Measurements from ENCODE around the gene OAS3.
"Not testable (repeated sequence)": the region's sequence is repeated elsewhere in the genome, so short reads cannot be mapped to it uniquely, and the experiment has no call there.

OAS3 gene

GRCh38 chr12:112937741-112938719, at the start of gene OAS3:
Gene OAS3, plus strand, starts transcription at chr12:112938474. Its CDS starts 57 bp downstream, at chr12:112938531.
- peak; percentile 29 for DNase-seq

DNA sequence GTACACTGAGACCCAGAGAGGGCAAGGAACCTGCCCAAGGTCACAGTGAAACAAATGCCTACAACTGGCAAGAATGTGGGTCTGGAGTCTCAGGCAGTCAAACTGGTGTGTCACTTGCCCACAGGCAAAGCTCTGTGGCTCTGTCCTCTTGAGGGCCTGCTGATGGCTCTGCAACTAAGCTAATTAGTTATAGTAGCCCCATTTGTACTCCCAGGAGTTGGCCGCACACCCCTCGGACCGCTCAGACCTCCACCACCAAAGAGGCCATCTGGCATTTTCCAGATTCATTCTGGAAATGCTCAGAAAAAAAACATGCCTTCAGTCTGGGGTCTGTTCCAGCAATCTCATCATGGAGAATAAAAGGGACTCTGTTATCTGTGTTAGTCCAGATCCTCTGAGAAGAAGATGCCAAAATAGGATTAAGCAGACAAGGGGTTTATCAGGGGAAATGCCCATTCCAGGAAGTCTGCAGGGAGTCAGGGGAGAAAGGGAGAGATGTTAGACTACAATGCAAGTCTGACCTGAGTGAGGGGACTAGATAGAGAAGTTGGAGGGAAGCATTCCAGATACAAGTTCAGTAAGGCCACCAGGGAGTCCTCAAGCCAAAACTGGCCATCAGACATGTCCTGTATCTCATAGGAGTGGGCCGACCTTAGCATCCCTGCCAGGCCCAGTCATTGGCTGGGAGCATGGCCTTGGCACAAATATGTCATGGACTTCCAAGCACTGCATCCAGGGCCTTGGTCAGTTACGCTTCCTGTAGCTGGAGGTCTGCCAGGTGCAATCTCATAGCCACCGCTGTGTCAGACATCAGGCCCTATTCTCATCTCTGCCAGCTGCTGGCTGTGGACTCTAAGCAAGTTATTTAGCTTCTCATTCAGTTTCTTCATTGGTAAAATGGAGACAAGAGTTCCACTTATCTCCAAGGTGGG, 46.9 kb upstream of the OAS3 start:
- no peak for DNase-seq

DNA sequence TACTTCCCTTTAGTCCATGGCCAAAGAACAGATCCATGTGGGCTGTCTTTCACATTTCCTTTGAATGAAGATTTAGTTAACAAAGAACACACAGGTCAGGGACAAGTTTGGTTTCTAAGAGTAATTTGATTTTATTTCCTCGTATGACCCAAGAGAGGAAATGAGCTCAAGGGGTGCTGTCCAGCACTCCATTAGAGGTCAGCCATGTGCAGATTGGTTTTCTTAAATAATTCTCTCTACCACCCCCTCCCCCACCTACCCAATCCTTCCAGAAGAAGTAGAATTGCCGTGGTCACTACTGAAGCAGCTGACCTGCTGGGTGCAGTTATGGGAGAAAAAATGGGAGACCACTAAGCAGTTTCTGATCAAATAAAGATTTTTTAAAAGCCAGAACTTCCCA, 45.4 kb upstream of the OAS3 start:
- no peak for DNase-seq

GRCh38 chr12:112894128-112894527, 44.1 kb upstream of the OAS3 start:
- no peak for DNase-seq

DNA sequence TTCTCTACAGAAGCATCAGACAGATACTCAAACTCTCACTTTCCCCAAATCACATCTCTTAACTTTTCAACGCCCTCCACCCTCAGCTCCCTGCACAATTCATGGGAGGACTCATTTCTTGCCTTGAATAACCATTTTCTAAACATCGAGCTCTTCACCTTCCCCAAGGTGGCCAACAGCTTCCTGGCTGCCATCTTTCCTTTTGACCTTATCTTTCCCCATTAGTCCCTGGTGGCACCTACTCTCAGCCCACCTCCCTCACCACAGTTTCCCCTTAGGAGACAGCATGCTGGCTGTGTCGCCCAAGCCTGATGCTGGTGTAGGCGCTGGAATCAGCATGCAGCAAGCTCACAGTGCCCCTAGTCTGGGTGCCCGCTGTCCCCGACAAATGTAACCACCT, 39.9 kb upstream of the OAS3 start:
- DNase-seq, result no peak

- DNase-seq, result peak; percentile 25
These were observed 37.8 kb upstream of the OAS3 start for GRCh38 chr12:112900298-112901145.

GRCh38 chr12:112901271-112901670, 37.0 kb upstream of the OAS3 start:
- no peak for DNase-seq

DNA sequence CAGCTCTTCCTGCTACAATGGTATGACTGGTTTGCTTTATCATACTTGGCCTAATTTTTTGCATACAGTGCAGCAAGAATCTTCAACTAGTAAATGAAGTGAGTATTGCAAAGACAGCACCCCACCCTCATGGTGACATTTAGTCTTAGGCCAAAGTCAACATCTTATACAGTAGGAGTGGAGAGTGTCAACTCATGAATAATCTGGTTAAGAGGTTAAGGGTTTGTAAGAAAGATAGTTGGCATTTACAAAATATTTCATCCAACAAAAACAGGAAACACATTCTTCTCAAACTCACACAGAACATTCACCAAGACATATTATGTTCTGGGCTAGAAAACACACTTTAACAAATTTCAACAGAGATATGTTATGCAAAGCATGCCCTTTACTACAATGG, 33.7 kb upstream of the OAS3 start:
- DNase-seq, result no peak

GRCh38 chr12:112905451-112906089, 32.7 kb upstream of the OAS3 start:
- DNase-seq, result no peak

GRCh38 chr12:112906712-112907414, 31.4 kb upstream of the OAS3 start, which contains the start of gene OAS1:
Gene OAS1, plus strand, starts transcription at chr12:112906962. Its CDS starts 78 bp downstream, at chr12:112907040.
- peak; percentile 21 for DNase-seq

- DNase-seq, result no peak
These were observed 30.7 kb upstream of the OAS3 start for GRCh38 chr12:112907415-112908157.

- no peak for DNase-seq
These were observed 29.7 kb upstream of the OAS3 start for GRCh38 chr12:112908548-112908947.

DNA sequence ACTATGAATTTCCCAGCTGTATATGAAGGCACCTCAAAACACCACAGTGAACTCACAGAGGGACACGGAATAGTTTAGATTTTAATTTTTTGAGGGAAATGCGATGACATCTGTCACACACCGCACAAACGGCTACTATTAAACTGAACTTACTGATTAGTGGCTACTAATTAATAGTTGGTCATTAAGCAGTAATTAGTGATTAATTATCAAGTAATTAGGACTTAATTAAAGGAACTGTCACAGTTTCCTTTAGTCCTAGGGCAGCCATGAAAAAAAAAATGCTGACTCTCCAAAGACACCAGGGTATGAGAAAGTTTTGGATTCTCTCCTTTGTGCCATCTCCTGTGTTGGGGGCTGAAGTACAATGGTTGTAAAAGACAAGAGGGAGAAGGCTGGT, 28.6 kb upstream of the OAS3 start:
- no peak for DNase-seq

DNA sequence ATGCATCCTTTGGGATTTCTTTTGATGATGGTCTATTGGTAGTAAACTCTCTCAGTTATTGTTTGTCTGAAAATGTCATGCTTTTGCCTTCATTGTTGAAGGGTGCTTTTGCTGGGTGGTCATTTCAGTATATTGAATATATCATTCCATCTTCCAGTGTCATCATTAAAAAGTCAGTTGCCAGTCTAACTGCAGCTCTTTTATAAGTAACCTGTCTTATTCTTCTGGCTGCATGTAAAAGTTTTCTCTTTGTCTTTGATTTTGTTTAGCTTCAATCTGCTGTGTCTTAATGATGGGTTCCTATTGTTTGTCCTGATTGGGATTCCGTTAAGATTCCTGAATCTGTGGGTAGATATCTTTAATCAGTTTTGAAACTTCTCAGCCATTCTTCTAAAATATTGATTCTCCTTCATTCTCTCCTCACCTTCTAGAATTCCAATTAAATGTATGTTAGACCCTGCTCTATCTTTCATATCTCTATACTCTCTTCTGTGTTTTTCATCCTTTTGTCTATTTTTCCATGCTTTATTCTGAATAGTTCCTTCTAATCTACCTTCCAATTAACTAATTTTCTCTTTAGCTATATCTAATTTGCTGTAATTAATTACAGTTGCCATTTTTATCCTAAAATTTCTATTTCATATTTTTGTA, 25.1 kb upstream of the OAS3 start:
- no peak for DNase-seq

- not testable (repeated sequence) for DNase-seq
These were observed 24.4 kb upstream of the OAS3 start for GRCh38 chr12:112913888-112914287.

- peak; percentile 60 for DNase-seq
These were observed 22.0 kb upstream of the OAS3 start for GRCh38 chr12:112916270-112916669.

DNA sequence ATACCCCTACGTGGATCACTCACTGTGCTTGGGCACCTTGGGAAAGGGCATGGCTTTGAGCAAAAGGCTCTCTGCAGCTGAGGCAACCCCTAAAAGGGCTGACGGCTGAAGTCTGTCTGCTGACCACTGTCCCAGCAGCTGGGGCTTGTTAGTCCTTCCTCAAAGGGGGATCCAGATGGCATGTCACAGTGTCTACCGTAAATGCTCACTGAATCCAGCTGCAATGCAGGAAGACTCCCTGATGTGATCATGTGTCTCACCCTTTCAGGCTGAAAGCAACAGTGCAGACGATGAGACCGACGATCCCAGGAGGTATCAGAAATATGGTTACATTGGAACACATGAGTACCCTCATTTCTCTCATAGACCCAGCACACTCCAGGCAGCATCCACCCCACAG, 19.2 kb upstream of the OAS3 start:
- no peak for DNase-seq

DNA sequence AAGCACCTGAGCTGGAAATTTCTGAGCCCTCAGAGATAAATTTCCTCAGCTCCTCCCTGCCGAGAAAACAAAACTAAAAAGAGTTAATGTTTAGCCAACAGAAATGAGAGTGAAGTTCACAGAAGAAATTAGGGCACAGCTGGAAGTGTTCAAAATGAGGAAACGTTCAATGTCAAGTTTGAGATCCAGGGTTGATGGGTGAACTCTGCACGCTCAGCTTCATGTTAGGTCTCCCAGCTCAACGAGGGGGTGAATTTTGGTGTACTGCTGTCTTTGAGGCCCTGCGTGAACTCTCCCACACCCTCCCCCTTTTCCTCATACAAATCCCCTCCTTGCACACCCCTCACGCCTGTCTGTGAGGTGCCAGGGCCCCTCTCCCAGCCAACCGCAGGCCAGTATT, 13.3 kb upstream of the OAS3 start:
- DNase-seq, result no peak

- DNase-seq, result not testable (repeated sequence)
These were observed 11.7 kb upstream of the OAS3 start for GRCh38 chr12:112926416-112927033.

Data from NCI-H1105 treated with DMSO at 0.1 percent for 48 hours (cell line).